Activated T-helper 2 cell treated with anti-CD3 and anti-CD28 coated beads, Interferon-gamma antibody, Interleukin-2, Interleukin-4, amounts not matched to agents 10 μg/mL and 5 μg/mL and 100 μg/mL, durations not matched to agents 14 hours and 24 hours and 36 hours (primary cell): ENCODE data around the gene SLC6A6. TPM values are rescaled to one million over a fixed set of nuclear protein-coding genes. Genes with fewer than 3 reads are reported as not detected.
"Not testable (repeated sequence)": the region's sequence is repeated elsewhere in the genome, so short reads cannot be mapped to it uniquely, and the experiment has no call there.

ENCODE experiments used
- DNase-seq: peaks from one replicate; pipeline ENCODE4 v3.0.0; 2021; ENCODE audit warnings: low spot score
- H3K27ac Mint-ChIP-seq: one replicate; pipeline ENCODE4 v1.8.0; 2021; ENCODE audit warnings: mixed read lengths
- H3K27me3 Mint-ChIP-seq: one replicate; pipeline ENCODE4 v1.8.0; 2021; ENCODE audit warnings: low read depth, mixed read lengths
- H3K36me3 Mint-ChIP-seq: one replicate; pipeline ENCODE4 v1.8.0; 2021; ENCODE audit warnings: low read depth, mixed read lengths
- H3K4me1 Mint-ChIP-seq: one replicate; pipeline ENCODE4 v1.8.0; 2021; ENCODE audit warnings: low read depth, mixed read lengths
- H3K4me3 Mint-ChIP-seq: one replicate; pipeline ENCODE4 v1.8.0; 2021; ENCODE audit warnings: low read depth, mild to moderate bottlenecking, moderate library complexity, mixed read lengths
- H3K9me3 Mint-ChIP-seq: one replicate; pipeline ENCODE4 v1.8.0; 2021; ENCODE audit warnings: mixed read lengths
- intact Hi-C: fragments of 100-400 bp; cut with micrococcal nuclease; formaldehyde crosslinking; loops from one replicate; pipeline ENCODE4 v1.15.1; 2023
- total RNA-seq: library from RNA; stranded (reverse); gene quantifications from 2 replicates; pipeline ENCODE4 v1.2.3, GENCODE V29; 2022

SLC6A6 gene
- total RNA-seq, 1 donor from 2014 or later = 55.8 TPM

DNA sequence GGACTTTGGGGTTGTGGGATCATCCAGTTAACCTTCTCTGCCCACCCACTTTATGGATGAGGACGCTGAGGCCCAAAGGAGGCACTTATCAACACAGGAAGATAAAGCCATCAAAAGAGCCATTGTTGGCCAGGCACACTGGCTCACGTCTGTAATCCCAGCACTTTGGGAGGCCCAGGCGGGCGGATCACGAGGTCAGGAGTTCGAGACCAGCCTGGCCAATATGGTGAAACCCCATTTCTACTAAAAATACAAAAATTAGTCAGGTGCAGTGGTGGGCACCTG, 7.3 kb downstream of the SLC6A6 start:
- peak overlapping the region; percentile 95 for H3K27ac Mint-ChIP-seq
- peaks cover 52% of the 10 kb centered on the region for H3K4me1 Mint-ChIP-seq
- H3K9me3 Mint-ChIP-seq, H3K27me3 Mint-ChIP-seq, DNase-seq, H3K4me3 Mint-ChIP-seq: not testable (repeated sequence)
- H3K36me3 Mint-ChIP-seq = peaks cover 59% of the 10 kb centered on the region
- intact Hi-C loops = loop anchor here (1.0 to 2.0 kb wide), 3 partner anchors 7 to 23 kb away; partner anchors contain the start of gene SLC6A6

DNA sequence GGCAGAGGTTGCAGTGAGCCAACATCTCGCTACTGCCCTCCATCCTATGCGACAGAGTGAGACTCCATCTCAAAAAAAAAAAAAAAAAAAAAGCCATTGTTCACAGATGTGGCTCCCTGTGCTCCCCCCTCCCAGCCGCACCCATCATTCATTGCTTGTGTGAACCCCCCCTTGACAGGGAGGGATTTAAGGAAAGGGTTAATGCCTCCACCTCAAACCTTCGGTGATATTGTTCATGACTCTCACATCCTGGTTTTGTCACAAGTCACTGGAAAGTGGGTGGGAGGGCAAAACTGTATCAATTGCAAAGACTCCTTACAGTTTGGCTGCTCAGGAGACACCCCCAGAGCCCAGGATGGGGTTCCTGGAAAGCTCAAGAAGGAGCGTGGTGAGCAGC, 7.7 kb downstream of the SLC6A6 start:
- no peak for DNase-seq
- Mint-ChIP-seq H3K4me3 (peak overlapping the region; percentile 55), H3K27ac (peak overlapping the region; percentile 95), H3K9me3 (no peaks in the 10 kb centered on the region), H3K36me3 (peaks cover 62% of the 10 kb centered on the region), H3K27me3 (no peaks in the 10 kb centered on the region), H3K4me1 (peaks cover 50% of the 10 kb centered on the region)
- intact Hi-C loops = loop anchor here (1.0 to 2.0 kb wide), 3 partner anchors 8 to 23 kb away; partner anchors contain the start of gene SLC6A6

GRCh38 chr3:14410503-14411165, 8.2 kb downstream of the SLC6A6 start:
- Mint-ChIP-seq H3K36me3 (peaks cover 57% of the 10 kb centered on the region), H3K9me3 (no peaks in the 10 kb centered on the region), H3K4me1 (peaks cover 45% of the 10 kb centered on the region), H3K27me3 (no peaks in the 10 kb centered on the region), H3K27ac (peak overlapping the region; percentile 95), H3K4me3 (peak overlapping the region; percentile 55)
- intact Hi-C loops = loop anchor here (1.0 to 2.0 kb wide), 3 partner anchors 8 to 22 kb away; partner anchors contain the start of gene SLC6A6
- peak; percentile 31 for DNase-seq

DNA sequence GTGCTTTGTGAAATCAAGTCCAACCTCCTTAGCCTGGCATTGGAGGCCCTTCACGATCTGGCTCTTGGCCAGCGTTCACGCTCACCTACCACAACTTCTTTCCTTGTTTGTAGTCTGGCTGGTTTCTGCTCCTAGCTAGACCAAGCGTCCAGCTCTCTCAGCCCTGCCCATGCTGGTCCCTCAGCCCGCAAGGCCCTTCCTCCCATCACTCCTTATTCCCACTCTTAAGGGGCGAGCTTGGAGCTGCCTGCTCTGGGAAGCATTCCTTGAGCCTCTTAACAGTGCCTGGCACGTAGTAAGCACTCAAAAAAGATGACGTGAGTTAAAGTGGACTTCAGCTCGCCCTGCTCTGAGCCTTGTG, 8.7 kb downstream of the SLC6A6 start:
- intact Hi-C loops = loop anchor here (2.0 kb wide), 2 partner anchors 14 to 22 kb away; no protein-coding TSS in a partner anchor
- H3K4me3 Mint-ChIP-seq = no peak overlapping the region
- H3K9me3 Mint-ChIP-seq = no peaks in the 10 kb centered on the region
- H3K27ac Mint-ChIP-seq = peak overlapping the region; percentile 95
- DNase-seq = no peak
- peaks cover 44% of the 10 kb centered on the region for H3K4me1 Mint-ChIP-seq
- peaks cover 54% of the 10 kb centered on the region for H3K36me3 Mint-ChIP-seq
- no peaks in the 10 kb centered on the region for H3K27me3 Mint-ChIP-seq

GRCh38 chr3:14411988-14412387, 9.6 kb downstream of the SLC6A6 start:
- Mint-ChIP-seq H3K27ac (peak overlapping the region; percentile 95), H3K4me3 (no peak overlapping the region), H3K27me3 (no peaks in the 10 kb centered on the region), H3K36me3 (peaks cover 51% of the 10 kb centered on the region), H3K9me3 (no peaks in the 10 kb centered on the region), H3K4me1 (peaks cover 39% of the 10 kb centered on the region)
- intact Hi-C loops = loop anchor here (2.0 kb wide), 2 partner anchors 13 to 21 kb away; no protein-coding TSS in a partner anchor
- DNase-seq = no peak

DNA sequence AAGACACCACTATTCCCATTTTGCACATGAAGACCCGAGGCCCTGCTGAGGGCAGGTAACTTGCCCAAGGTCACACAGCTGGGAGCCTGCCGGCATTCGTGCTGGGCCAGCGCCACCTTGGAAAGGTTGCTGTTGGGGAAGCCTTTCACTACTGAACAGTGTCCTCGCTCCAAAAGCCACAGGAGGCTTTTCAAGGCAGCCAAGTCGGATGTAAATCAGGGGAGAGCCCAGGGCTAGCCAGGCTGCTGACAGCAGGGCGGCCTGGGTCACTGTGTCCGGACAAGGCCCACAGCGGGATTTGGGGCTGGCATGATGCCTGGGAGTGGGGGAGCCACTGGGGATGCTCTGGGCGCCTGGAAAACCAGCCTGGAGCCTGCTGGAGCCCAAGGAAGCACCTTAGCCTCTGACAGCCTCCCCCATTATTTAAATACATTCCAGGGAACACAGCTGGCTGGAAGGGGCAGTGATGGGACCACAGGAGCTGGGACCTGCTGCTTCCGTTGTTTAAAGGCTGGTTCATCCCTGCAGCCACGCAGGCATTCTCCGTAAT, 10.5 kb downstream of the SLC6A6 start:
- Mint-ChIP-seq H3K27ac (no peak overlapping the region), H3K4me1 (peaks cover 37% of the 10 kb centered on the region), H3K27me3 (no peaks in the 10 kb centered on the region), H3K9me3 (no peaks in the 10 kb centered on the region), H3K36me3 (peaks cover 49% of the 10 kb centered on the region), H3K4me3 (no peak overlapping the region)
- intact Hi-C loops = no loop called here
- no peak for DNase-seq

DNA sequence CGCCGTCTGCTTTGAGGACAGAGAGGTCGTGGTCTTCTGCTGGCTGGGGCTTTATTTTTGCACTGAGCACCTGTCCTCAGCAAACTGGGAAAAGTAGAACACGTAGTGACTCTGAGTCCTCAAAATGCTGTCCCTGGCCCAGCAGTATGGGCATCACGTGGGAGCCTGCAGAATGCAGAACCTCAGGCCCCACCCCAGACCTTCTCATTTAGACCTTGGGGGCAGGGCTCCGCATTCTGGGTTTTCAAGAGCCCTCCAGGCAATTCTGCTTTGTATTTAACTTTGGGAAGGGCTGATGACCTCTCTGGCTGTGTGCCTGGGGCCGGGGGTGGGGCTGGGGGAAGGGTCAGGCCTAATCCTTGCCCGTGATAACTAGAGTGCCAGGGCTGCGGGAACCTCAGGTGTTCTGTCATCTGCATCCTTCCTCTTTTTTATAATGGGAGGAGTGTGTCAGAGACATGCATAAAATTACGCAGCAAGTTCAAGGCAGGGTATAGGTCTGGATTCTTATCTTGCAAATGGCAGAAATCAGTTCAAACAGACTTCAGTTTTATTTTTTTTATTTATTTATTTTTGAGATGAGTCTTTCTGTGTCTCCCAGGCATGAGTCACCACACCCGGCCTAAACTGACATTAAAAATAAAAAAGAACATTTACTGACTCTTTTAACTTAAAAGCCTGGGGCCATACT, 11.1 kb downstream of the SLC6A6 start:
- Mint-ChIP-seq H3K4me1 (peaks cover 37% of the 10 kb centered on the region), H3K9me3 (no peaks in the 10 kb centered on the region), H3K36me3 (peaks cover 55% of the 10 kb centered on the region), H3K4me3 (no peak overlapping the region), H3K27me3 (no peaks in the 10 kb centered on the region), H3K27ac (peak overlapping the region; percentile 55)
- DNase-seq = no peak
- intact Hi-C loops = no loop called here

- DNase-seq = no peak
- H3K27me3 Mint-ChIP-seq = no peaks in the 10 kb centered on the region
- intact Hi-C loops = no loop called here
- peaks cover 28% of the 10 kb centered on the region for H3K4me1 Mint-ChIP-seq
- no peaks in the 10 kb centered on the region for H3K9me3 Mint-ChIP-seq
- H3K27ac Mint-ChIP-seq = peak overlapping the region; percentile 33
- H3K4me3 Mint-ChIP-seq = no peak overlapping the region
- peaks cover 53% of the 10 kb centered on the region for H3K36me3 Mint-ChIP-seq
These were observed 12.5 kb downstream of the SLC6A6 start for GRCh38 chr3:14414846-14415464.

- no peak overlapping the region for H3K4me3 Mint-ChIP-seq
- H3K36me3 Mint-ChIP-seq = peaks cover 48% of the 10 kb centered on the region
- H3K4me1 Mint-ChIP-seq = peaks cover 24% of the 10 kb centered on the region
- H3K9me3 Mint-ChIP-seq = no peaks in the 10 kb centered on the region
- no peak overlapping the region for H3K27ac Mint-ChIP-seq
- DNase-seq = no peak
- intact Hi-C loops = no loop called here
- H3K27me3 Mint-ChIP-seq = no peaks in the 10 kb centered on the region
These were observed 13.1 kb downstream of the SLC6A6 start for GRCh38 chr3:14415501-14415900.

- Mint-ChIP-seq H3K4me3 (no peak overlapping the region), H3K27me3 (no peaks in the 10 kb centered on the region), H3K27ac (no peak overlapping the region), H3K36me3 (peaks cover 45% of the 10 kb centered on the region), H3K9me3 (no peaks in the 10 kb centered on the region), H3K4me1 (peaks cover 14% of the 10 kb centered on the region)
- no peak for DNase-seq
- intact Hi-C loops = no loop called here
These were observed 14.0 kb downstream of the SLC6A6 start for GRCh38 chr3:14416453-14416852.

GRCh38 chr3:14418296-14419250, 16.2 kb downstream of the SLC6A6 start:
- H3K9me3 Mint-ChIP-seq = no peaks in the 10 kb centered on the region
- H3K36me3 Mint-ChIP-seq = peaks cover 36% of the 10 kb centered on the region
- no peak for DNase-seq
- H3K27me3 Mint-ChIP-seq = no peaks in the 10 kb centered on the region
- no peak overlapping the region for H3K4me3 Mint-ChIP-seq
- H3K4me1 Mint-ChIP-seq = peaks cover 15% of the 10 kb centered on the region
- no peak overlapping the region for H3K27ac Mint-ChIP-seq
- intact Hi-C loops = no loop called here
